HFFc6 (cell line): ENCODE measurements around the gene MYOG. TPM values are rescaled to one million over a fixed set of nuclear protein-coding genes. Genes with fewer than 3 reads are reported as not detected.

ENCODE experiments used
- DNase-seq: peaks from one replicate; pipeline ENCODE4 v3.0.0-alpha.2; 2018
- H3K27ac Mint-ChIP-seq: 2 replicates; pipeline ENCODE4 v1.8.0; 2020; ENCODE audit warnings: mild to moderate bottlenecking, mixed read lengths
- H3K27me3 Mint-ChIP-seq: 2 replicates; pipeline ENCODE4 v1.8.0; 2021; ENCODE audit warnings: mild to moderate bottlenecking, moderate library complexity, mixed read lengths; ENCODE audit not compliant: insufficient read depth
- H3K36me3 Mint-ChIP-seq: 2 replicates; pipeline ENCODE4 v1.8.0; 2021; ENCODE audit warnings: low read depth, mixed read lengths
- H3K4me1 Mint-ChIP-seq: 2 replicates; pipeline ENCODE4 v1.8.0; 2020; ENCODE audit warnings: low read depth, mixed read lengths
- H3K4me3 Mint-ChIP-seq: 2 replicates; pipeline ENCODE4 v1.8.0; 2020; ENCODE audit warnings: mild to moderate bottlenecking, moderate library complexity, mixed read lengths
- H3K9me3 Mint-ChIP-seq: 2 replicates; pipeline ENCODE4 v1.8.0; 2020; ENCODE audit warnings: mild to moderate bottlenecking, mixed read lengths
- total RNA-seq, 6 experiments: library from RNA; stranded (reverse); fragmentation: NEBNext Ultra II Directional; extraction: Animal tissue kit (Norgen Biotek cat#: 25700); gene quantifications; 2 replicates in 1 of 6; 3 replicates in 5 of 6; pipeline ENCODE4 v1.2.3, GENCODE V29; 2021
- TF ChIP-seq, protein P1 (sequence below): fragments of 200-600 bp; sonication (generic); IDR thresholded peaks from 2 replicates; pipeline ENCODE4 v1.5.0; 2021; ENCODE audit warnings: antibody characterized with exemption, mild to moderate bottlenecking

MYOG gene
- total RNA-seq, 6 experiments from 2014 or later, result not detected

DNA sequence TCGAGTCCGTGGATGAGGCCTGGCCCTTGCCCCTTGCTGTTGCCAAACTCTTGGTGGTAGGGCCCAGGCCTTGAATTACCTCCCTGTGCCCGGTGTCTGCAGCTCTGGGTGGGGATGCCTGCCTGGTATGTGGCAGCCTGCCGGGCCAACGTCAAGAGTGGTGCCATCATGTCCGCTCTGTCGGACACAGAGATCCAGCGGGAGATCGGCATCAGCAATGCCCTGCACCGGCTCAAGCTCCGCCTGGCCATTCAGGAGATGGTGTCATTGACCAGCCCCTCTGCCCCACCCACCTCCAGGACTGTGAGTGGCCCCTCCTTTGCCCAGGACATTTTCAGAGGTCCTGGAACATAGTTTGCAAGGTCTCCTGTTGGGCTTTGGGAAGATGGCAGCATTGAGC lies 25.7 kb downstream of the MYOG start:
- Mint-ChIP-seq H3K27me3 (peaks cover 33% of the 10 kb centered on the region), H3K4me1 (peaks cover 17% of the 10 kb centered on the region), H3K27ac (no peak overlapping the region), H3K4me3 (no peak overlapping the region), H3K36me3 (no peaks in the 10 kb centered on the region), H3K9me3 (no peaks in the 10 kb centered on the region)
- no peak for DNase-seq
- TF ChIP-seq, protein P1, sequence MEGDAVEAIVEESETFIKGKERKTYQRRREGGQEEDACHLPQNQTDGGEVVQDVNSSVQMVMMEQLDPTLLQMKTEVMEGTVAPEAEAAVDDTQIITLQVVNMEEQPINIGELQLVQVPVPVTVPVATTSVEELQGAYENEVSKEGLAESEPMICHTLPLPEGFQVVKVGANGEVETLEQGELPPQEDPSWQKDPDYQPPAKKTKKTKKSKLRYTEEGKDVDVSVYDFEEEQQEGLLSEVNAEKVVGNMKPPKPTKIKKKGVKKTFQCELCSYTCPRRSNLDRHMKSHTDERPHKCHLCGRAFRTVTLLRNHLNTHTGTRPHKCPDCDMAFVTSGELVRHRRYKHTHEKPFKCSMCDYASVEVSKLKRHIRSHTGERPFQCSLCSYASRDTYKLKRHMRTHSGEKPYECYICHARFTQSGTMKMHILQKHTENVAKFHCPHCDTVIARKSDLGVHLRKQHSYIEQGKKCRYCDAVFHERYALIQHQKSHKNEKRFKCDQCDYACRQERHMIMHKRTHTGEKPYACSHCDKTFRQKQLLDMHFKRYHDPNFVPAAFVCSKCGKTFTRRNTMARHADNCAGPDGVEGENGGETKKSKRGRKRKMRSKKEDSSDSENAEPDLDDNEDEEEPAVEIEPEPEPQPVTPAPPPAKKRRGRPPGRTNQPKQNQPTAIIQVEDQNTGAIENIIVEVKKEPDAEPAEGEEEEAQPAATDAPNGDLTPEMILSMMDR, result no peak

DNA sequence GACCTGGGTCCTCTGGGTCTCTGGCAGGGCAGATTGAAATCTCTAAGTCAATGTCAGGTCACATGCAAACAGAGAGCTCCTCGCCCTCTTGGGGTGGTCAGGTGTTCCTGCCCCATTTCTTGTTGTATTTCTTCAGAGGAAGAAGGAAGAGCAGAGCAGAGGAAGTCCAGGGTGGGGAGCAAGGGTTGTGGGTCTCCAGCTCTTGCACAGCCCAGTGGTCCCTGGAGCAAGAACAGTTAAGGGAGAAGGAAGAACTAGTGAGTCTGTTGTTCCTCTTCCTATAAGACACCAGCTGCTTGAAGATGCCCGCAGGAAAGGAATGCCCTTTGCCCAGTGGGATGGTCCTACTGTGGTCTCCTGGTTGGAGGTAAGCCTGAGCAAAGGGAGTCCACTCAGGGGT lies 26.3 kb downstream of the MYOG start:
- TF ChIP-seq, protein P1, result no peak
- DNase-seq, result no peak
- H3K27ac Mint-ChIP-seq, result no peak overlapping the region
- no peaks in the 10 kb centered on the region for H3K36me3 Mint-ChIP-seq
- peaks cover 31% of the 10 kb centered on the region for H3K27me3 Mint-ChIP-seq
- no peak overlapping the region for H3K4me3 Mint-ChIP-seq
- no peaks in the 10 kb centered on the region for H3K9me3 Mint-ChIP-seq
- peaks cover 17% of the 10 kb centered on the region for H3K4me1 Mint-ChIP-seq

DNA sequence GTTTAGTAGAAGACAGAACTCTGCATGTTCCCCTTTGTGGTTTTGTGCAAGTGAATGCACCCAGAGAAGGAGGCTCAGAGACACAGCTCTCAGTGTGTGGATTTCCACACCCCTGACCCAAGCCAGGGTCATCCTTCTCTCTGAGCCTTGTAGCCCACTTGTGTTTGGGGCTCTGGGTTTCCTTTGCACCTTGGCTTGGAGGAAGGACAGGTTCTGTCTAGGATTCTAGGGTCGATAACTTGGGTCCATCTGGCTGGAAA lies 27.2 kb downstream of the MYOG start:
- TF ChIP-seq, protein P1, result no peak
- H3K36me3 Mint-ChIP-seq, result no peaks in the 10 kb centered on the region
- no peak overlapping the region for H3K27ac Mint-ChIP-seq
- H3K27me3 Mint-ChIP-seq, result peaks cover 27% of the 10 kb centered on the region
- no peak overlapping the region for H3K4me3 Mint-ChIP-seq
- DNase-seq, result no peak
- no peaks in the 10 kb centered on the region for H3K9me3 Mint-ChIP-seq
- H3K4me1 Mint-ChIP-seq, result peaks cover 17% of the 10 kb centered on the region

DNA sequence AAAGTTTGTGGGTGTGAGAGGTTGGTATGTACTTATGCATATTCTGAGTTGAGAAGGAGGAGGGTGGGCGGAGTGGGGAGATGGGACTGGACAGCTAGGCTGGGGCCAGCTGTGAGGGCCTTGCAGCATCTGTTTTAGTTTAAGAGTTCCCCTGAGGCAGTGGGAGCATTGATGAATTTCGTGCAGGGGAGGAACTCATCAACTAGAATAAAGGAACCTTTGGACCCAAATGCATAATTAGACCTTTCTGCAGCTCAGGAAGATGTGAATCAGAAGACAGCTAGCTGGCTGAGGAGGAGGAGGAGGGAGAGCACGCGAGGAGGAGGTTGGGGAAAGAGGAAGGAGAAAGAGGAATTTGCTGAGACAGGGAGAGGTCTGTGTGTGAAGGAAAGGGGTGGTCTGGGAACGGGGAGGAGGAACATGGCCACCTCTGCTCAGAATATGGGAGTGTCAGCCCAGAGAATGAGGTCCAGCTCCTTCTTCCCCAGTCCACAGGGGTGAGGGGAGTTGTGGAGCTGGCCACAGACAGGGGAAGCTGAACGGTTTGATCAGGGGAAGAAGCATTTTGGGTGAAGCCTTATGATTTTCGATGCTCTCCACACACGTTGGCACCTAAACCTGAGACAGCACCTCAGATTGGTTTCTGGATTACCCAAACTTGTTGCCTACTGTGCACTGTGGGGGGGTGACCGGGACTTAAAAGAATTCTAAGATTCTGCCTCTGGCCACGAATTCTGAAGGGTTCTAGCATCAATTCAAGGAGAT lies 27.7 kb downstream of the MYOG start:
- H3K27ac Mint-ChIP-seq, result peak overlapping the region; percentile 7
- no peaks in the 10 kb centered on the region for H3K36me3 Mint-ChIP-seq
- H3K4me1 Mint-ChIP-seq, result peaks cover 17% of the 10 kb centered on the region
- peak overlapping the region; percentile 52 for H3K4me3 Mint-ChIP-seq
- TF ChIP-seq, protein P1, result no peak
- DNase-seq, result peak; percentile 65
- peaks cover 29% of the 10 kb centered on the region for H3K27me3 Mint-ChIP-seq
- H3K9me3 Mint-ChIP-seq, result no peaks in the 10 kb centered on the region

DNA sequence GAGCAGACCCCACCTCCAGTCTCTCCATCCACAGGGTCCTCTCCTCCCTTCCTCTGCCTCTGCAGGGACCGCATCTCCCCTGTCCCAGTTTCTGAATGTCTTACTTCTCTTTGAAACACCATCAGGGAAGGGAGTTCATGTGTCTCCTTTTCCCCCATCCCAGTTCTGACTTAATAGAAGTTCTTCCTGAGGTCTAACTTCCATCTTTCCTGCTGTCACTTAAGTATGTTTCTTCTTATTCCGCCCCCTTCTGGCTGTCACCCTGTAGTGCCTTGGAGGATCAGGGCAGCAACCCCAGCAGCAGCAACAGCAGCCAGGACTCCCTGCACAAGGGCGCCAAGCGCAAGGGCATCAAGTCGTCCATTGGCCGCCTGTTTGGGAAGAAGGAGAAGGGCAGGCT lies 29.3 kb downstream of the MYOG start:
- Mint-ChIP-seq H3K4me3 (no peak overlapping the region), H3K9me3 (no peaks in the 10 kb centered on the region)
- TF ChIP-seq, protein P1, result peak; percentile 49

More for the DNA sequence above, 29.3 kb downstream of the MYOG start:
- no peaks in the 10 kb centered on the region for H3K36me3 Mint-ChIP-seq
- H3K27me3 Mint-ChIP-seq, result peaks cover 29% of the 10 kb centered on the region
- no peak for DNase-seq
- H3K27ac Mint-ChIP-seq, result no peak overlapping the region
- peaks cover 17% of the 10 kb centered on the region for H3K4me1 Mint-ChIP-seq
